ENCODE data around the gene RAB4B.
"Not testable (repeated sequence)": the region's sequence is repeated elsewhere in the genome, so short reads cannot be mapped to it uniquely, and the experiment has no call there.

DNA sequence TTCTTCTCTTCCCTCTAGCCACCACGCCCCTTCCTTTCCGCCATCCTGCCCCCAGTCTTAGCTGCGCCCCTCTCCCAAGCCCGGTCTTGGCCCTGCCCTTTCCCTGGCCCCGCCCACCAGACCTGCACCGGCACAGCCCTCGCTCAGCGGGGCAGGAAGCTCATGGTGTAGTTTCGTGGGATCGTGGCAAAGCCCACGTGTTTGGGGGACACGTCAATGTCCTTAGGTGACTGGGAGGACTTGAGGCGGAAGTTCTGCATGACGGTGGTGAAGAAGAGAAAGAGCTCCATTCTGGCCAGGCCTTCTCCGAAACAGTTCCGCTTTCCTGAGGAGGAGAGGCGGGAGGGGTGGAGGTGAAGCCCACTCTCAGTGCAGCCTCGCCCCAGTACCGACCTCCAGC is 65.6 kb downstream of the RAB4B start:
- TF ChIP-seq, protein P1, sequence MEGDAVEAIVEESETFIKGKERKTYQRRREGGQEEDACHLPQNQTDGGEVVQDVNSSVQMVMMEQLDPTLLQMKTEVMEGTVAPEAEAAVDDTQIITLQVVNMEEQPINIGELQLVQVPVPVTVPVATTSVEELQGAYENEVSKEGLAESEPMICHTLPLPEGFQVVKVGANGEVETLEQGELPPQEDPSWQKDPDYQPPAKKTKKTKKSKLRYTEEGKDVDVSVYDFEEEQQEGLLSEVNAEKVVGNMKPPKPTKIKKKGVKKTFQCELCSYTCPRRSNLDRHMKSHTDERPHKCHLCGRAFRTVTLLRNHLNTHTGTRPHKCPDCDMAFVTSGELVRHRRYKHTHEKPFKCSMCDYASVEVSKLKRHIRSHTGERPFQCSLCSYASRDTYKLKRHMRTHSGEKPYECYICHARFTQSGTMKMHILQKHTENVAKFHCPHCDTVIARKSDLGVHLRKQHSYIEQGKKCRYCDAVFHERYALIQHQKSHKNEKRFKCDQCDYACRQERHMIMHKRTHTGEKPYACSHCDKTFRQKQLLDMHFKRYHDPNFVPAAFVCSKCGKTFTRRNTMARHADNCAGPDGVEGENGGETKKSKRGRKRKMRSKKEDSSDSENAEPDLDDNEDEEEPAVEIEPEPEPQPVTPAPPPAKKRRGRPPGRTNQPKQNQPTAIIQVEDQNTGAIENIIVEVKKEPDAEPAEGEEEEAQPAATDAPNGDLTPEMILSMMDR (IDR thresholded peaks at IDR 0.05), result not testable (repeated sequence)
- TF ChIP-seq POLR2A, EP300 (IDR thresholded peaks at IDR 0.05): not testable (repeated sequence)
